Hematopoietic multipotent progenitor cell treated with erythropoietin and hydrocortisone succinate and interleukin-3 and kit ligand, for 4 days (in vitro differentiated cells): ENCODE results near the gene PRRG3.
A peak's percentile ranks its signal among the peaks of the same experiment; 100 is the strongest.

Experiments used
- DNase-seq: peaks from one replicate; pipeline ENCODE4 v3.0.0-alpha.2; 2015

Gene PRRG3

GRCh38 chrX:151710457-151710856, 15.2 kb downstream of the PRRG3 start:
- no peak for DNase-seq

- no peak for DNase-seq
Observed at GRCh38 chrX:151711154-151711553, 15.9 kb downstream of the PRRG3 start.

DNA sequence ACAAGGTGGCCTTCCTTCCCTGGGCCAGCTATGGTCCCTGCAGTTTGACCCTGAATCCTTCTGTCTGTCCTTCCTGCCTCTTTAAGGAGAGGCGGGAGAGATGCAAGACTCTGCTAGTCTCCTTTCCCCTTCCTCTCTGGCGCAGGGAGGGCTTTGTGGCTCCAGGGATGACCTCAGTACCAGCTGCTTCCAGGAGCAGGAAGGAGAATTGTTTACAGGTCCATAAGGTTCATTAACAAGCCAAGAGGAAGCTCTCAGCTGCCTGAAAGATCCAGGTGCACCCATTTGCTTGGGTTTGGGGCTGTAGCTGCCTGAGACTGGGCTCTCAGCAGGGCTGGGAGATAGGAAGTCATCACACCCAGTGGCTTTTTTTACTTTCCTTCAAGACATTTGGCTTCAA, 16.5 kb downstream of the PRRG3 start:
- no peak for DNase-seq

DNA sequence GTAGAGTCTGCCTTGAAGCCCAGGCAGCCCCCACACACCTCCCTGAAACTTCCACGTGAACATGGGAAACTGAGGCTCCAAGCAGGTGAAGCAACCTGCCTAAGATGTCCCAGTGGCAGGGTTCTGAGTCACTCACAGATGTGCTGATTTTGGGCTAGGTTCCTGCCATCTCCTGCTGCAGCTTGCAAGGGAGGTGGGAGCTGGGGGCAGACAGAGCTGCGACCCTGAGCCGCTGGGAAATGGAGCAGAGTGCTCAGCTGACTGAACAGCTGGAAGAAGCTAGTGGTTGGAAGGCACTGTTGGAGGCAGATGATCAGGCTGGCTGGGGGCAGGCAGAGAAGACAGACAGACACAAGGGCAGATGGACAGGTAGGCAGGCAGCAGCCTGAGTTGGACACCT, 17.0 kb downstream of the PRRG3 start:
- no peak for DNase-seq

GRCh38 chrX:151713849-151714248, 18.6 kb downstream of the PRRG3 start:
- DNase-seq = peak; percentile 29

DNA sequence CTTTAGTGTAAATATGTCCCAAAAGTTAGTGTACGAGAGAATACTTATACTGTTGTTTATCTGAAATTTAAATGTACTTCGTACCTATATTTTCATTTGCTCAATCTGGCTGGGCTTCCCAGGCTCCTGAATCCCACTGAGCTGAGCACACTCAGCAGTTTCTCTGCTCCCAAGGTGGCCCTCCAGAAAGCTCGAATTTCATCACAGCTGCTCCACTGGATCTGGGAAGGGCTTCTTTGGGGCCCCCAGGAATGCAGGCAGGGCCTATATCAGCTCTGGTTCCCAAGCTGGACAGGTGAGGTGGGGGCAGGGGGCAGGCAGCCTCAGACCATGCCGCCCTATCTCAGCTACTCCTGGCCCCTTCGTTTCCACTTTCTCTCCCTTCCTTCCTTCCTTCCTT, 19.1 kb downstream of the PRRG3 start:
- no peak for DNase-seq

DNA sequence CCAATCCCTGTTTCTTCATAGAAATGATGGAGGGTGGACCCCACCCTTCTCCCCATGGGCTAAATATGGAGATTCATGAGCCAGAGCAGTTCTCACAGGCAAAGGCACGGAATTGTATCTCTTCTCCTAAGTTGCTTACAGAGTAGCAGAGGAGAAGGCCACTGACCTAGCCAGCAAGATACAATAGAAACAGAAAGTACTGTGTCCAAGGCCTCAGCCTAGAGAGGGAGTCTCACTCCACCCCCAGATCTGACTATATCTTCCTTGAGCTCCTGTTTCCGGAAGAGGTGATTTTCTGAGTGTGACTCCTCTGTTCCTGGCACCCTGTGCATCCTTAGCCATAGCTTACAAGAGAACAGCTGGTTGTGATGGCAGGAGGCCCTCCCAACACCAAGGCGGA, 20.5 kb downstream of the PRRG3 start, which contains the start of gene FATE1:
FATE1 (plus strand) TSS at position 284 of the 400 bp plus-strand sequence; CDS start at position 369, 85 bp downstream.
- no peak for DNase-seq

GRCh38 chrX:151722241-151722846, 27.1 kb downstream of the PRRG3 start:
- peak; percentile 24 for DNase-seq

DNA sequence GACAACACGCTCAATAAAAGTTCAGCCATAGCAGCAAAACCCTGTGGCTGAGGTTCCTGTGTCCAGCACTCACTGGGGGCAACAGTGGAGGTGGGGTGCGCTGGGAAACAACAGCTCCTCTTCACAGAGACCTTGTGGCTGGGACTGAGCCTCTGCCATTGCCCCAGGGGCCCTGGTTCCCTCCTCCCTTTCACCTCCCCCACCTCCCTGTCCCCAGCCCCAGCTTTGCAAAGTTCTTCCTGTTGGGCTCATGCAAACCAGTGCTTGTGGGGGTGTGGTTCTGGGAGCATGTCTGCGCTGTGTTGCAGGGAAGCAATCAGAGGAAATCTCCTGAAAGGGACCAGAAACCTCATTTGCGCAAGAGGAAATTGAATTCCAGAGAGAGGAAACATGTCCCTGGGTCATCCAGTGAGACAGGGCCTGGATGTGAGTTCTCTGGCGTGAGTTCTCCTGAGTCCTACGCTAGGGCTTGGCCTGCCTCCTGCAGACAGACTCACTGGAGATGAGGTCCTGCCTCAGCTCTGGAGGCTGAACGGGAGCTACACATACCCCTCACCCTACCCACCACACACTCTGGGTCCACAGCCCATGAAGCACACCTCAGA, 28.0 kb downstream of the PRRG3 start:
- no peak for DNase-seq

DNA sequence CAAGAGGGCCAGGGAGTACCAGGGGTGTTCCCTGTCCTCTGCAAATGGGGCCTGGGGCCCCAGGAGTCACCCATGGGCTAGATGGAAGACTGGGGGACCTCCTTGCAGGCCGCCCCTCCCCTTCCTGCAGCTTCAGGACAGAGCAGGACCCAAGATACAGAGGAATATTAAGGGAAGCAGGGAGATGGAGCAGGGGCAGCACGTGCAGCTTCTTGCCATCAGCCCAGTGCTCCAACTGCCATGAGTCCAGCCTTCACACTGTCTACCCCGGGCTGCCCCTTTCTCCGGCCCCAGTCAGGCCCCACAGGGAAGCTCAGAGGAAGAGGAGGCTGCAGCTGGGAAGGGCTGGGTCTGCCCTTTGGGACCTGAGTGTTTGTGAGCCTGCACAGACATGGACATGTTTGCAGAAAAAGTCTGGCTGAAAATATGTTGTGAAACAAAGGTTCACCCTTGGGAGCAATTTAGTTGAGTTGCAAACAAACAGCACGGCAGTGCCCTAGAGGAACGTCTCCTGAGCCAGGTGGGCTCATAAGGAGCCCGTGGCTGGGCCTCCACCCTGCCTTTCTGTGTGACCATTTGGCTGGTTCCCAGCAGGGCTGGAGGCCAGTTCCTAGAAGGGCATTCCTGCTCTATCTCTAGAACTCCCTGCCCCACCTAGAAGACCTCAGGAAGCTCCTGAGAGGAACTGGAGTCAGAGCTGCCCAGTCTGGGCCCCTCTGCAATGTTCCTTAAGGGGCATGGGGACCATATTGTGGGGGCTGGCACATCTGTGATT, 29.5 kb downstream of the PRRG3 start:
- DNase-seq = no peak

GRCh38 chrX:151725338-151725614, 30.0 kb downstream of the PRRG3 start:
- DNase-seq = no peak

- DNase-seq = no peak
Observed at GRCh38 chrX:151726751-151727150, 31.5 kb downstream of the PRRG3 start.

DNA sequence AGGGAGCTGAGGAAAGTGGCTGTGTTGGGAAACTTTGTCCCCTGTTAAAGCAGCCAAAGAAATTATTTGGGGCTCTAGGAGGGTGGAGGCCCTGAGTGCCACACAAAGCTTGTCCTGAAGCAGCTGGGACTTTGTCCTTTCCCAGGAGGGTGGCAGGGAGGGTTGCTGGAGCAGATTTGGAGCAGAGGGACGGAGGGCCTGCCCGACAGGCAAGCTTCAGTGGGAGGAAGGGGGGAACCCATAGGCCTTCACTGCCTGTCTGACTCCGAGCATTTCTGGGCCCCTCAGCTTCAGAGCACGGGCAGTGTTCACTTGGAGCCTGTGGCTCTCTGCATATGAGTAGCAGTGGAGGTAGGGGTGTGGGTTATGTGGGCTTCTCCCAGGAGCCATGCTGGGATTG, 32.1 kb downstream of the PRRG3 start:
- no peak for DNase-seq

DNA sequence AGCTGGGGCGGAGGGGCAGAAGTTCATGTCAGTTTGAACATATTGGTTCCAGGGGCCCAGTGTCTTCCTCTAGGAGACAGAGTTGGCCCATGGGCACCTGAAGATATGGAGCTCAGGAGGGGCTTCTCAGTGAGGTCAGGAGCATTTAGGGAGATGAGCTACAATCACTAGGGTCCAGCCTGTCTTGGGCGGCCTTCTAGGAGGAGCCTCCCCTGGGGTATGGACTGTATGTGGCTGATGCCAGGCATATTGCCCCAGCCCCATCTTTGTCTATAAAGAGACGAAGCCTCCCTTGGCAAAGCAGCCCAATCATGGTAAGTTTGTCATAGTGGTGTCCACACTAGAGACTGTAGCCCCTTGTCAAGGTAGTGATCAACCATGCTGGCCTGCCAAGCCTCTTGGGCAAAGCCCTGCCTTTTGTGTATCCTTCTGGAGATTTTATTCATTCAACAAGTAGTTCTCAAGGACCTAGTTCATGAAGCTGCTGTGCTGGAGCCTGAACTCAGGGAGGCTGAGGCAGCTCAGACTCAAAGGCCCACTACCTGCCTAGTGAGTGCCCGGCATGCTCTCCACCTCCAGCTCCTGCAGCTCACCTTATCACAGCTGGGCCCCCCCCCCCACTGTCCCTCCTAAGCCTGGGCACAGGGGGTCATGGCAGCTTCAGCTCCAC, 33.9 kb downstream of the PRRG3 start:
- no peak for DNase-seq

DNA sequence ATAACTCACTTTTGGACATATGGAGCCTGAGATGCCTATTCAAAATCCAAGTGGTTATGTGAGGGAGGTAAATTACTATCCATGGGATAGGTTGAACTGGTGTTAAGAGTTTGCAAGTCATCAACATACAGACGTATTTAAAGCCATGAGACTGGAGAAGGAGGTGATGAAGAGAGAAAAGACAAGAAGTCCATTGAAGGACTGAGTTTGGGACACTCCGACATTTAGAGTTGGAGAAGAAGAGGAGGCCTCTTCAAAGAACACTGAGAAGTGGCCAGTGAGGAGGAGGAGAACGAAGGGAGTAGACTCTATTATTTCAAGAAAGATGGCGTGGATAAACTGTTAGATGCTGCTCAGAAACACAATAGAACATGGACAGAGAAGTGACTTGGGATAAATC, 39.2 kb downstream of the PRRG3 start, which contains the start of gene CNGA2:
CNGA2 (plus strand) TSS at position 301 of the 400 bp plus-strand sequence. CDS start 3,738 bp downstream, outside the sequence.
- no peak for DNase-seq

GRCh38 chrX:151735219-151735618, 40.0 kb downstream of the PRRG3 start:
- no peak for DNase-seq

- DNase-seq = no peak
Observed at GRCh38 chrX:151736685-151737084, 41.4 kb downstream of the PRRG3 start.

- DNase-seq = no peak
Observed at GRCh38 chrX:151737494-151737893, 42.2 kb downstream of the PRRG3 start.

GRCh38 chrX:151738751-151739150, 43.5 kb downstream of the PRRG3 start:
- no peak for DNase-seq

DNA sequence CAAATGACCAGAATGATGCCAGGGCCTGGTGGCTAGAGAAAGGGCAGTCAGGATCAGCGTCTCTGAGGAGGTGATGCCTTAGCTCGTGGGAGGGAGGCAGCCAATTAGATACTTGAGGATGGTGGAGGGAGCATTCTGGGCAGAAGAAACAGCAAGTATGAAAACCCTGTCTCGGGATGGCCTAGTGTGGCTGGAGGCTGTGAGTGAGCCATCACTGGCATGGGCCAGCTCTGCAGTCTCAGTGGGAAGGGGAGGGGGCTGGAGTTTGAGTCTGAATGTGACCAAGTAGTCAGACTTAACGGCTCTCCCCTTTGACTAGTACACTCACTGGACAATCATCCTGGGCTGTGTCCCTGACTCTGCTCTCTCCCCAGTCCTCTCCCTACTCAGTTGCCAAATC, 46.3 kb downstream of the PRRG3 start:
- DNase-seq = no peak

- DNase-seq = no peak
Observed at GRCh38 chrX:151742311-151742710, 47.1 kb downstream of the PRRG3 start.

- DNase-seq = no peak
Observed at GRCh38 chrX:151743651-151744470, 48.6 kb downstream of the PRRG3 start.

DNA sequence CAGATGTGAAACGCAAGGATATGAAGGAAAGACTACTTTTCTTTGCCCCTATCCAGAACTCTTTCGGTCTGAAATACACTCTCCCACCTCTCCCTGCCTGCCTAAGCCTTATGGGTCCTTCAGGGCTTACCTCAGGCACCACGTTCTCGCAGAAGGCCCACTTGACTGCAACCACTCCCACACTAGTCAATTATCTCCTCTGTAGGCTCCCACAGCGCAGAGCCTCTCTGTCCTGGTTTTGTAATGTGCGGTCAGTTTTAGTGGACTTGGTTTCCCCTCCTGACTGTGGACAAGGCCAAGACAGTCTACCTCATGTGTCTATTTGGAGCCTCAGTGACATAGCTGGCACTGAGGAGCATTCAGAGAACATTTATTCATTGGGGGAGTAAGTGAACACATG, 50.4 kb downstream of the PRRG3 start:
- no peak for DNase-seq
